ENCODE results near the gene HHAT.

HHAT gene

GRCh38 chr1:210313046-210313595 lies 15.6 kb upstream of the HHAT start:
- no peak overlapping the region for H3K4me3 ChIP-seq (ENCODE audit: low read length)
- H3K4me2 ChIP-seq (ENCODE audit: low read depth, low read length), result no peak overlapping the region
- no peaks in the 10 kb centered on the region for H3K9me3 ChIP-seq (replicated peaks; ENCODE audit: insufficient read depth, low read length)
- no peaks in the 10 kb centered on the region for H3K9me2 ChIP-seq (replicated peaks; ENCODE audit: insufficient read depth, low read length)
- no peak for DNase-seq
- TF ChIP-seq CTCF (IDR thresholded peaks at IDR 0.05; ENCODE audit: low read length) (no peak), EZH2phosphoT487 (IDR thresholded peaks at IDR 0.05; ENCODE audit: low read length) (no peak), EZH2 (optimal IDR thresholded peaks at IDR 0.05; ENCODE audit: low read depth, low read length) (no peak)
- no peaks in the 10 kb centered on the region for H4K20me1 ChIP-seq (ENCODE audit: insufficient read depth, low read length)
- H3K27ac ChIP-seq (ENCODE audit: low read length), result no peak overlapping the region
- H3K4me1 ChIP-seq (ENCODE audit: low read length), result peaks cover 4% of the 10 kb centered on the region; the same call in 1 of the 2 replicates
- H2AFZ ChIP-seq (ENCODE audit: low read length), result no peak overlapping the region
- no peak overlapping the region for H3K9ac ChIP-seq (ENCODE audit: low read length)
- no peaks in the 10 kb centered on the region for H3K79me2 ChIP-seq (ENCODE audit: low read length)
- no peaks in the 10 kb centered on the region for H3K27me3 ChIP-seq (replicated peaks; ENCODE audit: insufficient read depth, low read length)
- H3F3A ChIP-seq (ENCODE audit: insufficient read depth, low read length), result no peaks in the 10 kb centered on the region
- H3K36me3 ChIP-seq (replicated peaks; ENCODE audit: insufficient read depth, low read length), result no peaks in the 10 kb centered on the region

- Histone ChIP-seq H3K9me3 (replicated peaks; ENCODE audit: insufficient read depth, low read length) (no peaks in the 10 kb centered on the region), H3K27ac (ENCODE audit: low read length) (no peak overlapping the region), H4K20me1 (ENCODE audit: insufficient read depth, low read length) (no peaks in the 10 kb centered on the region), H3K4me2 (ENCODE audit: low read depth, low read length) (no peak overlapping the region), H3K9ac (ENCODE audit: low read length) (no peak overlapping the region), H3K36me3 (replicated peaks; ENCODE audit: insufficient read depth, low read length) (no peaks in the 10 kb centered on the region), H3K4me3 (ENCODE audit: low read length) (no peak overlapping the region), H3K9me2 (replicated peaks; ENCODE audit: insufficient read depth, low read length) (no peaks in the 10 kb centered on the region), H3K4me1 (ENCODE audit: low read length) (peaks cover 4% of the 10 kb centered on the region; the same call in 1 of the 2 replicates), H2AFZ (ENCODE audit: low read length) (no peak overlapping the region), H3K27me3 (replicated peaks; ENCODE audit: insufficient read depth, low read length) (no peaks in the 10 kb centered on the region), H3K79me2 (ENCODE audit: low read length) (no peaks in the 10 kb centered on the region), H3F3A (ENCODE audit: insufficient read depth, low read length) (no peaks in the 10 kb centered on the region)
- DNase-seq, result no peak
- no peak for TF ChIP-seq CTCF (IDR thresholded peaks at IDR 0.05; ENCODE audit: low read length)
- no peak for TF ChIP-seq EZH2 (optimal IDR thresholded peaks at IDR 0.05; ENCODE audit: low read depth, low read length)
- no peak for TF ChIP-seq EZH2phosphoT487 (IDR thresholded peaks at IDR 0.05; ENCODE audit: low read length)
These were observed 14.8 kb upstream of the HHAT start for GRCh38 chr1:210313921-210314320.

- H3K4me2 ChIP-seq (ENCODE audit: low read depth, low read length), result no peak overlapping the region
- no peak for DNase-seq
- H3K36me3 ChIP-seq (replicated peaks; ENCODE audit: insufficient read depth, low read length), result no peaks in the 10 kb centered on the region
- H3F3A ChIP-seq (ENCODE audit: insufficient read depth, low read length), result no peaks in the 10 kb centered on the region
- no peaks in the 10 kb centered on the region for H3K79me2 ChIP-seq (ENCODE audit: low read length)
- H3K9ac ChIP-seq (ENCODE audit: low read length), result no peak overlapping the region
- H3K27ac ChIP-seq (ENCODE audit: low read length), result no peak overlapping the region
- H3K4me1 ChIP-seq (ENCODE audit: low read length), result peaks cover 4% of the 10 kb centered on the region; the same call in 1 of the 2 replicates
- no peaks in the 10 kb centered on the region for H4K20me1 ChIP-seq (ENCODE audit: insufficient read depth, low read length)
- TF ChIP-seq CTCF (IDR thresholded peaks at IDR 0.05; ENCODE audit: low read length) (no peak), EZH2phosphoT487 (IDR thresholded peaks at IDR 0.05; ENCODE audit: low read length) (no peak), EZH2 (optimal IDR thresholded peaks at IDR 0.05; ENCODE audit: low read depth, low read length) (no peak)
- H3K4me3 ChIP-seq (ENCODE audit: low read length), result no peak overlapping the region
- no peaks in the 10 kb centered on the region for H3K9me2 ChIP-seq (replicated peaks; ENCODE audit: insufficient read depth, low read length)
- H3K27me3 ChIP-seq (replicated peaks; ENCODE audit: insufficient read depth, low read length), result no peaks in the 10 kb centered on the region
- no peak overlapping the region for H2AFZ ChIP-seq (ENCODE audit: low read length)
- no peaks in the 10 kb centered on the region for H3K9me3 ChIP-seq (replicated peaks; ENCODE audit: insufficient read depth, low read length)
These were observed 13.2 kb upstream of the HHAT start for GRCh38 chr1:210315529-210315928.

All from MM.1S (cell line).